Esophagus muscularis mucosa (tissue), 4 donors: ENCODE measurements around the gene METTL4. TPM values are rescaled to one million over a fixed set of nuclear protein-coding genes. Genes with fewer than 3 reads are reported as not detected.

Experiments used
- DNase-seq: peaks from one replicate; pipeline ENCODE4 v3.0.0-alpha.2; 2017; ENCODE audit errors: extremely low spot score
- H3K27ac ChIP-seq, 4 donors: fragments of 200-600 bp; sonication (generic); replicated peaks in 1 of 4; 1 replicate in 3 of 4; 2 replicates in 1 of 4; pipeline ENCODE4 v1.5.1; 2016 to 2019; ENCODE audit warnings: mild to moderate bottlenecking in 1 of 4
- H3K27me3 ChIP-seq, 4 donors: fragments of 200-600 bp; sonication (generic); one replicate each; pipeline versions ENCODE4 v1.5.1 to v1.6.0; 2016 to 2019
- H3K36me3 ChIP-seq, 4 donors: fragments of 200-600 bp; sonication (generic); one replicate each; pipeline ENCODE4 v1.5.1; 2016 to 2019
- H3K4me1 ChIP-seq, 4 donors: fragments of 200-600 bp; sonication (generic); one replicate each; pipeline ENCODE4 v1.5.1; 2016 to 2019
- H3K4me3 ChIP-seq, 4 donors: fragments of 200-600 bp; sonication (generic); 1 replicate in 2 of 4; 2 replicates in 2 of 4; pipeline ENCODE4 v1.5.1; 2016 to 2019; ENCODE audit warnings: mild to moderate bottlenecking in 4 of 4, moderate library complexity in 1 of 4
- H3K9me3 ChIP-seq, 4 donors: fragments of 200-600 bp; sonication (generic); 1 replicate in 3 of 4; 2 replicates in 1 of 4; pipeline ENCODE4 v1.5.1; 2016 to 2019
- EP300 ChIP-seq: sonication (generic); formaldehyde crosslinking; IDR thresholded peaks from one replicate; pipeline ENCODE4 v1.6.1; 2017; ENCODE audit warnings: antibody characterized with exemption
- POLR2A ChIP-seq: fragments of 450-650 bp; IDR thresholded peaks from one replicate; pipeline ENCODE4 v1.6.1; 2017; ENCODE audit warnings: antibody characterized with exemption, moderate library complexity, mild to moderate bottlenecking, low read depth
- POLR2AphosphoS5 ChIP-seq, 2 donors: sonication (generic); formaldehyde crosslinking; IDR thresholded peaks; one replicate each; pipeline ENCODE4 v1.6.1; 2017; ENCODE audit warnings: antibody characterized with exemption in 2 of 2
- WGBS: methylation state at CpG from one replicate; pipeline ENCODE4 v1.1.5; 2018; 5-methylcytosine and 5-hydroxymethylcytosine counted together
- intact Hi-C: fragments of 100-400 bp; cut with DNase I; formaldehyde crosslinking; loops from one replicate; pipeline ENCODE4 v1.15.1; 2023
- total RNA-seq, 4 donors: library from RNA; depleted of rRNA; stranded (reverse); fragments of >200 nt; gene quantifications; one replicate each; pipeline versions ENCODE4 v1.1.0 to v1.2.1, GENCODE V29; 2016
- TF ChIP-seq, protein P1 (sequence below), 3 experiments: fragments of 200-600 bp in 2 of 3; fragments of 450-650 bp in 1 of 3; sonication (generic) in 2 of 3; IDR thresholded peaks; one replicate each; pipeline ENCODE4 v1.5.1; 2017 to 2019; ENCODE audit warnings: antibody characterized with exemption in 3 of 3, mild to moderate bottlenecking in 2 of 3, moderate library complexity in 1 of 3

Gene METTL4
- total RNA-seq, 4 donors from 2014 or later: 4.3 to 8.3 (median 5.7) TPM

GRCh38 chr18:2538844-2539243, 32.5 kb downstream of the METTL4 start:
- no peak for TF ChIP-seq EP300
- no peak for TF ChIP-seq POLR2AphosphoS5 (IDR thresholded peaks at IDR 0.05)
- TF ChIP-seq POLR2A: no peak
- TF ChIP-seq, protein P1, sequence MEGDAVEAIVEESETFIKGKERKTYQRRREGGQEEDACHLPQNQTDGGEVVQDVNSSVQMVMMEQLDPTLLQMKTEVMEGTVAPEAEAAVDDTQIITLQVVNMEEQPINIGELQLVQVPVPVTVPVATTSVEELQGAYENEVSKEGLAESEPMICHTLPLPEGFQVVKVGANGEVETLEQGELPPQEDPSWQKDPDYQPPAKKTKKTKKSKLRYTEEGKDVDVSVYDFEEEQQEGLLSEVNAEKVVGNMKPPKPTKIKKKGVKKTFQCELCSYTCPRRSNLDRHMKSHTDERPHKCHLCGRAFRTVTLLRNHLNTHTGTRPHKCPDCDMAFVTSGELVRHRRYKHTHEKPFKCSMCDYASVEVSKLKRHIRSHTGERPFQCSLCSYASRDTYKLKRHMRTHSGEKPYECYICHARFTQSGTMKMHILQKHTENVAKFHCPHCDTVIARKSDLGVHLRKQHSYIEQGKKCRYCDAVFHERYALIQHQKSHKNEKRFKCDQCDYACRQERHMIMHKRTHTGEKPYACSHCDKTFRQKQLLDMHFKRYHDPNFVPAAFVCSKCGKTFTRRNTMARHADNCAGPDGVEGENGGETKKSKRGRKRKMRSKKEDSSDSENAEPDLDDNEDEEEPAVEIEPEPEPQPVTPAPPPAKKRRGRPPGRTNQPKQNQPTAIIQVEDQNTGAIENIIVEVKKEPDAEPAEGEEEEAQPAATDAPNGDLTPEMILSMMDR (IDR thresholded peaks at IDR 0.05): no peak
- Histone ChIP-seq H3K9me3 (no peaks in the 10 kb centered on the region), H3K36me3 (peaks cover 0 to 13% (median 4%) of the 10 kb centered on the region in 4 donors), H3K4me3 (no peak overlapping the region), H3K27ac (no peak overlapping the region), H3K27me3 (no peaks in the 10 kb centered on the region), H3K4me1 (peaks cover 0 to 7% (median 0%) of the 10 kb centered on the region in 4 donors)
- DNase-seq: no peak
- intact Hi-C loops: loop anchor here (10.0 kb wide), 1 partner anchor 204 kb away; no protein-coding TSS in a partner anchor
- 58% methylated on average over 1 of the region's 1 CpG for WGBS

DNA sequence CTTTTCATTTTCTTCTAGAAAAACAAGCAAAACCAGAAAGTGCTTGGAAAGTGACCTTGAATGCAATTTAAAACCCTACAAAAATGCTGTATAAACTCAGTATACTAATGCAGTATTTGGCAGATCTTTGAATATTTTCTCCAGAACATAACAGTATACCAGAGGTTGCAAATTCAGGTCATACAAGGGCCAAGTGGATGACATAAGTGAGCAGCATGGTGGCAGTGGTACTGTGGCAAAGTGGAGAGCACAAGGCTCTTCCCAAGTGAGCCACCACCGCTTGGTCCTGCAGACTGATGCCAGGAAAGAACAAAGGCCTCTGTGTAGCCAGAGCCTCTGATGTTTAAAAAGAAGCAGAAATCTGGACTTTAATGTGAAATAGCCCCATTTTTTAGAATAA, 33.1 kb downstream of the METTL4 start:
- 82% methylated on average over 1 of the region's 1 CpG for WGBS

GRCh38 chr18:2537296-2537695, 34.0 kb downstream of the METTL4 start:
- WGBS: 51% methylated on average over 3 of the region's 3 CpGs
- Histone ChIP-seq H3K4me3 (no peak overlapping the region), H3K27ac (no peak overlapping the region), H3K4me1 (peaks cover 0 to 7% (median 0%) of the 10 kb centered on the region in 4 donors), H3K27me3 (no peaks in the 10 kb centered on the region), H3K9me3 (no peaks in the 10 kb centered on the region), H3K36me3 (peaks cover 0 to 6% (median 4%) of the 10 kb centered on the region in 4 donors)
- intact Hi-C loops: loop anchor here (10.0 kb wide), 1 partner anchor 202 kb away; no protein-coding TSS in a partner anchor
- DNase-seq: no peak
- TF ChIP-seq EP300: no peak

More for the DNA sequence above, 33.1 kb downstream of the METTL4 start:
- Histone ChIP-seq H3K4me3 (no peak overlapping the region), H3K36me3 (peaks cover 0 to 7% (median 4%) of the 10 kb centered on the region in 4 donors), H3K27me3 (no peaks in the 10 kb centered on the region), H3K4me1 (peaks cover 0 to 7% (median 0%) of the 10 kb centered on the region in 4 donors), H3K9me3 (no peaks in the 10 kb centered on the region), H3K27ac (no peak overlapping the region)
- DNase-seq: no peak
- intact Hi-C loops: loop anchor here (10.0 kb wide), 1 partner anchor 203 kb away; no protein-coding TSS in a partner anchor
- no peak for TF ChIP-seq POLR2AphosphoS5 (IDR thresholded peaks at IDR 0.05)
- TF ChIP-seq EP300: no peak
- TF ChIP-seq, protein P1 (IDR thresholded peaks at IDR 0.05): no peak
- no peak for TF ChIP-seq POLR2A

DNA sequence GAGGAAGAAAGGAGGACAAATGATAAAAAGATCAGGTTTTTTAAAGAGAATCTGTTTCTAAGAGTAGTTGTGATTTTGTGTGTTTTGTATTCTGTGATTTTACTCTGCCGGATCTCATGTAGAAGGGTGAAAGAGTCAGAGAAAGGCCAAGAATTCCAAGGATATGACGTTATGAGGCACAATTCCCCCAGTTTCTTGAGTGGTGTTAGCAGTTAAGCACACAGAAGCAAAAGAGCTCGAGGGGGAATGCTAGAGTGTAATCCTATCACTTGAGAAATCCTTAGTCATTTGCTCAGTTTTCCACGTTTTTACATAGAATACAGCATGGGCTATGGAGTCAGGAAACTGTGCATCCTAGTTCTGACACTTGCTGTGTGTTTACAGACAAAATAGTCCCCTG, 34.8 kb downstream of the METTL4 start:
- no peak for DNase-seq
- Histone ChIP-seq H3K9me3 (no peaks in the 10 kb centered on the region), H3K27me3 (no peaks in the 10 kb centered on the region), H3K36me3 (peaks cover 0 to 6% (median 4%) of the 10 kb centered on the region in 4 donors), H3K27ac (no peak overlapping the region), H3K4me3 (no peak overlapping the region), H3K4me1 (peaks cover 0 to 7% (median 0%) of the 10 kb centered on the region in 4 donors)
- intact Hi-C loops: loop anchor here (10.0 kb wide), 1 partner anchor 202 kb away; no protein-coding TSS in a partner anchor
- TF ChIP-seq POLR2A (no peak), POLR2AphosphoS5 (IDR thresholded peaks at IDR 0.05) (no peak), EP300 (no peak)
- TF ChIP-seq, protein P1 (IDR thresholded peaks at IDR 0.05): no peak
- 79% methylated on average over 4 of the region's 4 CpGs for WGBS

GRCh38 chr18:2536063-2536462, 35.2 kb downstream of the METTL4 start:
- TF ChIP-seq, protein P1 (IDR thresholded peaks at IDR 0.05): no peak
- TF ChIP-seq EP300: no peak
- TF ChIP-seq POLR2AphosphoS5 (IDR thresholded peaks at IDR 0.05): no peak
- TF ChIP-seq POLR2A: no peak
- H3K36me3 ChIP-seq: peaks cover 0 to 6% (median 4%) of the 10 kb centered on the region in 4 donors
- H3K27ac ChIP-seq: no peak overlapping the region
- no peaks in the 10 kb centered on the region for H3K27me3 ChIP-seq
- DNase-seq: no peak
- 50% methylated on average over 2 of the region's 2 CpGs for WGBS
- no peak overlapping the region for H3K4me3 ChIP-seq
- H3K9me3 ChIP-seq: no peaks in the 10 kb centered on the region
- peaks cover 0 to 7% (median 0%) of the 10 kb centered on the region in 4 donors for H3K4me1 ChIP-seq
- intact Hi-C loops: loop anchor here (10.0 kb wide), 1 partner anchor 201 kb away; no protein-coding TSS in a partner anchor
